H1 (cell line): ENCODE data around the gene MRPL4. TPM values are rescaled to one million over a fixed set of nuclear protein-coding genes. Genes with fewer than 3 reads are reported as not detected.

ENCODE experiments used
- CHD7 ChIP-seq: fragments of 300-600 bp; sonication (generic); IDR thresholded peaks from 2 replicates; pipeline ENCODE4 v1.7.1; 2012; ENCODE audit warnings: low read length, moderate library complexity, mild to moderate bottlenecking, inconsistent platforms; ENCODE audit not compliant: insufficient replicate concordance
- TCF12 ChIP-seq: IDR thresholded peaks from 2 replicates; pipeline ENCODE4 v1.6.1; 2011; ENCODE audit warnings: low read depth, mild to moderate bottlenecking, low read length
- YY1 ChIP-seq: IDR thresholded peaks from 2 replicates; pipeline ENCODE4 v1.6.1; 2011; ENCODE audit warnings: low read depth, mild to moderate bottlenecking, low read length
- polyA plus RNA-seq, 7 experiments: library from polyadenylated mRNA; depleted of rRNA in 3 of 7; stranded (reverse) in 5 of 7; unstranded in 2 of 7; fragments of >200 nt in 5 of 7; fragments of 200-250 nt in 2 of 7; gene quantifications; 1 replicate in 5 of 7; 2 replicates in 1 of 7; 4 replicates in 1 of 7; pipeline versions ENCODE4 v1.2.1 to v1.2.3, GENCODE V29; 2011 to 2013; ENCODE audit warnings: missing spikeins in 2 of 7, mixed read lengths in 2 of 7
- total RNA-seq: library from RNA; stranded (reverse); fragmentation: NEBNext Ultra II Directional; extraction: Animal tissue kit (Norgen Biotek cat#: 25700); gene quantifications from 2 replicates; pipeline ENCODE4 v1.2.1, GENCODE V29; 2021

The MRPL4 gene
- total and polyA plus RNA-seq, 2 of the 8 experiments (the other 6 are each of a cell fraction or from before 2014, with no cell fraction given), result 82.3 to 187 TPM

DNA sequence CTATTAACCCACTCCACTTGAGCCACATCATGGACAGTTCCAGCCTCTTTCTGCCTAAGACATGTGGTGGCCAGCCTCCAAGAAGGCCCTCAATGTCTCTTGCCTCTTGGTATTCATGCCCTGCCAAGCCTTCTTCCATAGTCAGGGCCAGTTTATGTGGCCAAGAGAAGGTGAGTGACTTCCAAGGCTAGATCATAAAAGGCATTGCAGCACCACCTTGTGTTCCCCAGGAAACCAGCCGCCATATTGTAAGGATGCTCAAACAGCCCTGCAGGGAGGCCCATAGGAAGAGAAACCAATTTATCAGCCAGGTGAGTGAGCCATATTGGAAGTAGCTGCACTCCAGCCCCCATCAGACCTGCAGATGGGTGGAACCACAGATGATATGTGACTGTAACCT is 45.0 kb upstream of the MRPL4 start (continued):
- no peak for TF ChIP-seq CHD7
- peak; percentile 79 for TF ChIP-seq YY1
- no peak for TF ChIP-seq TCF12
